OCI-LY7 (cell line): ENCODE data around the gene SYNM.

Experiments used
- CTCF ChIP-seq: fragments of 200-600 bp; sonication (generic); conservative IDR thresholded peaks from 2 replicates; pipeline ENCODE4 v1.5.1; 2014; ENCODE audit warnings: mild to moderate bottlenecking, antibody characterized with exemption, low read length, moderate library complexity, mixed read lengths
- EZH2phosphoT487 ChIP-seq: fragments of 200-600 bp; sonication (generic); IDR thresholded peaks from 2 replicates; pipeline ENCODE4 v1.6.1; 2018; ENCODE audit warnings: low read depth, borderline replicate concordance, mild to moderate bottlenecking, mixed run types, antibody characterized with exemption, low read length, moderate library complexity, mixed read lengths

GRCh38 chr15:99099661-99100060 lies 5.2 kb upstream of the SYNM start:
- TF ChIP-seq CTCF (no peak), EZH2phosphoT487 (no peak)
